Mucosa of stomach (tissue), 1 donor: ENCODE data around the gene PLA2G15.

Experiments
- H3K27me3 ChIP-seq: one replicate; pipeline ENCODE4 v1.7.0; 2013; ENCODE audit warnings: mild to moderate bottlenecking, low read length; ENCODE audit not compliant: control insufficient read depth, insufficient read depth
- H3K36me3 ChIP-seq: one replicate; pipeline ENCODE4 v1.7.0; 2013; ENCODE audit warnings: low read length; ENCODE audit not compliant: control insufficient read depth, insufficient read depth
- H3K4me1 ChIP-seq: one replicate; pipeline ENCODE4 v1.7.0; 2013; ENCODE audit warnings: mild to moderate bottlenecking, low read length; ENCODE audit not compliant: control insufficient read depth, insufficient read depth
- H3K4me3 ChIP-seq: one replicate; pipeline ENCODE4 v1.7.0; 2013; ENCODE audit warnings: low read length
- H3K9ac ChIP-seq: one replicate; pipeline ENCODE4 v1.7.0; 2013; ENCODE audit warnings: mild to moderate bottlenecking, low read length, moderate library complexity
- H3K9me3 ChIP-seq: one replicate; pipeline ENCODE4 v1.7.0; 2013; ENCODE audit warnings: mild to moderate bottlenecking, low read length, moderate library complexity; ENCODE audit not compliant: control insufficient read depth
- donor health status: Pancreatic carcinoma.

PLA2G15 gene

DNA sequence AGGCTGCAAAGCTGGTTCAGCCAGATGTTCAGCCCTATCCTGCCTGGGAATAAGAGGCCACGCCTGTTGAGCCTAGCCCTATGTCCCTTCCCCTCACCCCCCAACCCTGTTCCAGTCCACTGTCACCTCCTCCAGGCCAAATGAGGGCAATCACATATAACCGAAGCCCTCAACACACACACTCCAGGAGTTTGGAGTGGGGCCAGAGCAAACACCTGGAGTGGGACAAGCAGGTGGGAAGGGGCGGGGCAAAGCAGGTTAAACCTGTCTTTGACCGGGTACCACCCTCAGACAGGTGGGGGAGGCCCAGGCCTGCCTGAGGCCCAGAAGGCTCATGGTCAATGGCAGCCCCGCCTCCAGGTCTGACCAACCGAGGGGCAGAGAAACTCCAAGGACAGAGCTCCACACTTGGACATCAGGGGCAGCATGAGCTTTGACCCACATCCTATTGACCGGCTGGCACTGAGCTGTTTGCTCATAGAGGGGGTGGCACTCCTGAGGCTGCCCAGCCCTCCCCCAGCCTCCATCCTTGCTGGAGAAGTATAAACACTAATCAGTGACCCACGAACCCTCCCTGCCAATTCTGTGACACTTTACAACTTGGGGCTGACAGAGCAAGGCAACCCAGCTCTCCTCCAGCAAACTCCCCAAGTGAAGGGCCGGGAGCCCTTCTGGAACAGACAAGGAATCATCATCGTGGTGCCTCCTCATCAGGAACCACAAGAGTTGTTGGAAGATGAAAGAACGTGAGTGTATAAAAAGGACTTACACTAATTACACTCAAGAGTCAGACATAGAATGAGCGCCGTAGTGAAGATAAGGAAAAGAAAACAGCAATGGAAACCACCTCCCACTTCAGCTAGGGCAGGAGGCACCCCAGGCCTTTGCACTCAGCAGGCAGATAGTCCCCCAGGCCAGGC, 10.7 kb upstream of the PLA2G15 start:
- H3K4me3 ChIP-seq, result peak overlapping the region; percentile 60
- H3K27me3 ChIP-seq, result no peaks in the 10 kb centered on the region
- peak overlapping the region; percentile 87 for H3K9ac ChIP-seq
- H3K9me3 ChIP-seq, result no peaks in the 10 kb centered on the region
- H3K36me3 ChIP-seq, result peaks cover 20% of the 10 kb centered on the region
- H3K4me1 ChIP-seq, result peaks cover 27% of the 10 kb centered on the region

DNA sequence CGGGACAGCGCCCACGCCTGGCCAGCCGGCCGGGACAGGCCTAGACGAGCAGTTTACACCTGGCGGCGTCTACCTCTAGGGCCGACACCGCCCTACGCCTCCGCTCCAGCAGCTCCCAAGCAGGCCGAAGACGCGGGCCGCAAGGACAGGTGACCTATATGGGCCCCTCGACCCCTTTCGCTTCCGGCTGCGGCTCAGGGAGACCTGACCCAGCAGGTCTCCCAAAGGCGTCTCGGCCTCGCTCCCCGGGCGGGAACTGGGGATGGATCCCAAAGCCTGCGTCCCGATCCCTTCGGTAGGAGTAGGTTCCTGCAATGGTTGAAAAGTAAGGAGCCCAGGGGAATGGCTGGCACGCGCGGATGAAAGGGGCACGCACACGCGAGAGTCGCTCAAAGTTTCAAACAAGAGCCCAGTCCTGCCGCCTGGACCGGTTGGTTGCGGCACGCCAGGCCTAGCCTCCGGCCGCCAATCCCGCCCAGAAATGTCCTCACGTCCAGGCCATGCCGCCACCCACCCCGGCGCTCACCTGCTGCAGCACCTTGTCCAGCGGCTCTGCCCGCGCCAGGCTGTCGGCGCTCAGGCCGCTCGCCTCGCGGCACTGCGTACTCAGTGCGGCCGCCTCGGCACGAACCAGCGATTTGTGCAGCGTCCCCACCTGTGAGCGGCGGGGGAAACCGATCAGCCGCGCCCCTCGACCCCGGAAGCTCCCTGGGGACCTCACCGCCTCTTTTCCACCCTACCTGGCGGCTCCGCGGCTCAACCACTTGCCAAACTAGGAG, 9.9 kb upstream of the PLA2G15 start:
- H3K9me3 ChIP-seq, result no peaks in the 10 kb centered on the region
- H3K9ac ChIP-seq, result peak overlapping the region; percentile 87
- peak overlapping the region; percentile 60 for H3K4me3 ChIP-seq
- peaks cover 13% of the 10 kb centered on the region for H3K36me3 ChIP-seq
- peaks cover 33% of the 10 kb centered on the region for H3K4me1 ChIP-seq
- H3K27me3 ChIP-seq, result no peaks in the 10 kb centered on the region

DNA sequence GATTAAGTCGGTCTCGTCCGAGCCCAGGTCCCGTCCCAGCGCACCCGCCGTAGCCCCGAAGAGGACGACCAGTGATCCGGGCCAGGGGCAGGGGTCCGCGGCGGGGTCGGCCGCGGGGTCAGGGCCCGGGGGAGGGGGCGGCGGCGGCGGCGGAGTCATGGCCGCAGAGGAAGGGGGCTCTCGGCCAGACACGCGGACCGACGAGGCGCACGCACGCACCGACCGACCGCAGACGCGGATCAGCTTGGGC, 9.4 kb upstream of the PLA2G15 start, which contains the start of gene ESRP2:
TSS of gene ESRP2 (minus strand) at position 241 of the 250 bp plus-strand sequence. CDS start at position 159, 82 bp downstream.
- no peaks in the 10 kb centered on the region for H3K9me3 ChIP-seq
- H3K27me3 ChIP-seq, result no peaks in the 10 kb centered on the region
- H3K4me3 ChIP-seq, result peak within 1 kb of the TSS; percentile 85
- H3K4me1 ChIP-seq, result peaks cover 33% of the 10 kb centered on the region
- H3K36me3 ChIP-seq, result peaks cover 10% of the 10 kb centered on the region
- H3K9ac ChIP-seq, result peak within 1 kb of the TSS; percentile 87

DNA sequence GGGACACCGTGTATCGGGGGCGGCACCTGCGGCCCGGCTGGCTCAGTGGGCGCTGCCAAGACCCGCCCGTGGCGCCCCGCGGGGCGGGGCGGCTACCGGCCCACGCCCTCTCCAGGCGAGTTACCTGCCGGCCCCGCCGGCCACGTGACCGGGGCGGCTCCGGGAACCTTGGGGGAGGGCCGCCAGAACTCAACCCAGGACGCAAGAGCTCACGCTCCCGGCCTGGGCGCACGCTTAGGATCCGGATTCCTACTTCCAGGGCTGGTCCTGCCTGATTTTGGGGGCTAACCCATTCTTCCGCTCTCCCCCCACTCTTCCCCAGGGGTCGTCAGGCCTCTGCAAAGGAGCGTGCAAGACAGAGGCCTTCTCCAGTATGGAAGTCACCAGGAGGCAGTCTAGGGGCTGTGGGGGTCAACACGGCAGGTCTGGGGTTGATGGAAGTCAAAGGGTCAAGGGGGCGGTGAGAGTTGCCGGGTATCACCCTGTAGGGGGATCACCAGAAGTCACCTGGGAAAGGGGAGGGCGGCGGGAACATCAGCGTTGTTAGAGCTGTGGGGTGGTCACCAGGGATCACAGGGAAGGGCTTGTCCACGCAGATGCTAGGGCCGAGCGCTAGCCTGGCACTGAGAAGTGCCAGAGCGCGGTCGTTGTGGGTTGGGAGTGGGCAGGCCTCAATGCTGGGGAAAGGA, 8.9 kb upstream of the PLA2G15 start:
- H3K4me1 ChIP-seq, result peaks cover 33% of the 10 kb centered on the region
- H3K9ac ChIP-seq, result peak overlapping the region; percentile 87
- peaks cover 10% of the 10 kb centered on the region for H3K36me3 ChIP-seq
- no peaks in the 10 kb centered on the region for H3K9me3 ChIP-seq
- no peaks in the 10 kb centered on the region for H3K27me3 ChIP-seq
- peak overlapping the region; percentile 85 for H3K4me3 ChIP-seq

DNA sequence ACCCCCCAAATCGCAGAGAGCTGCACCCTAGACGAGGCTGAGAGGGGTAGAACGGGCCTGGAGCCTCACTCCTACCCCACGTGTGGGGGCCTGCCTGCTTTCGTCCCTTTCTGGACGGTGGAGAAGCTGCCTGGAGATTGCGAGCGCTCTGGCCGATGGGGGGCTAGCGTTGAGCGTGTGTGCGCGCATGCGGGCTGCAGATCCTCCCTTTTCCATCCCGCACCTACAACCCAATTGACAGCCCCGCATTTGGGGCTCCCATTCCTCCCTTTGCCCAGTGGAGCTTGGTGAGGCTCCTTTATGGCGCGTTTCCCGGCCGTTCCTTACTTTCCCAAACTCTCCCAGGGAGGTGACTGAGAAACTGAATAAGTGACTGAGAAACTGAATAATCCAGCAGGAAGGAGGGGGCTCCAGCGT, 8.3 kb upstream of the PLA2G15 start:
- H3K36me3 ChIP-seq, result peaks cover 9% of the 10 kb centered on the region
- no peaks in the 10 kb centered on the region for H3K27me3 ChIP-seq
- no peaks in the 10 kb centered on the region for H3K9me3 ChIP-seq
- peak overlapping the region; percentile 87 for H3K9ac ChIP-seq
- peaks cover 33% of the 10 kb centered on the region for H3K4me1 ChIP-seq
- peak overlapping the region; percentile 85 for H3K4me3 ChIP-seq

- peak overlapping the region; percentile 87 for H3K9ac ChIP-seq
- peak overlapping the region; percentile 85 for H3K4me3 ChIP-seq
- H3K9me3 ChIP-seq, result no peaks in the 10 kb centered on the region
- no peaks in the 10 kb centered on the region for H3K27me3 ChIP-seq
- peaks cover 5% of the 10 kb centered on the region for H3K36me3 ChIP-seq
- H3K4me1 ChIP-seq, result peaks cover 33% of the 10 kb centered on the region
Measured at GRCh38 chr16:68237243-68238028, 7.7 kb upstream of the PLA2G15 start.

DNA sequence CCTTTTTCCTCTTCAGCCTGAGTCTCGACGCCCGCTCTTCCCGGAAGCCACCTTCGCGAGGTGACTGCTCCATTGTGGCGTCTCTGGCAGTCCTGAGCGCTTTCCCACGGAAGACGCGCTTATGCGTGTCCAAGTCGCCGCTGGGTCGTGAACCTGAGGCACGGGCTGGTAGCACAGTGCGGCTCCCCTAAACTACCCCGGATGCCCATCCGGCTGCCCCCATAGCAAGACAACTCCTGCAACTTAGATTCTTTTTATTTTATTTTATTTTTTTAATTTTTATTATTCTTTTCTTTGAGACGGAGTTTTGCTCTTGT, 7.2 kb upstream of the PLA2G15 start:
- Histone ChIP-seq H3K4me3 (peak overlapping the region; percentile 67), H3K9ac (peak overlapping the region; percentile 87), H3K9me3 (no peaks in the 10 kb centered on the region), H3K36me3 (peaks cover 4% of the 10 kb centered on the region), H3K27me3 (no peaks in the 10 kb centered on the region), H3K4me1 (peaks cover 32% of the 10 kb centered on the region)

DNA sequence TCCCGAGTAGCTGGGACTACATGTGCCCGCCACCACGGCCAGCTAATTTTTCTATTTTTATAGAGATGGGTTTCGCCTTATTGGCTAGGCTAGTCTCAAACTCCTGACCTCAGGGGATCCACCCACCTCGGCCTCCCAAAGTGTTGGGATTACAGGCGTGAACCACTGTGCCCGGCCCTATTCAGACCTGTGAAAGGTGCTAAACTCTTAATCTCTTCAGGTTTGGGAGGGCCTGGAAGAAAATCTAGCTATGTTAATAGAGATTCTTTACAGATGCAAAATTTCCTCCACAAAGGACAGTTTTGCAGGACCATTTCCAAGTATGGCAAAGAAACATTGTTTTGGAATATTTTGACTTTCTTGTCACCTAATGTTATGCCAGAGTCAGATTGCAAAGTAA, 3.1 kb upstream of the PLA2G15 start:
- Histone ChIP-seq H3K36me3 (no peaks in the 10 kb centered on the region), H3K4me3 (no peak overlapping the region), H3K27me3 (no peaks in the 10 kb centered on the region), H3K9me3 (no peaks in the 10 kb centered on the region), H3K9ac (no peak overlapping the region), H3K4me1 (peaks cover 29% of the 10 kb centered on the region)

GRCh38 chr16:68242926-68243858, 2.0 kb upstream of the PLA2G15 start:
- H3K27me3 ChIP-seq, result no peaks in the 10 kb centered on the region
- no peak overlapping the region for H3K4me3 ChIP-seq
- H3K4me1 ChIP-seq, result peaks cover 28% of the 10 kb centered on the region
- H3K9me3 ChIP-seq, result no peaks in the 10 kb centered on the region
- H3K9ac ChIP-seq, result no peak overlapping the region
- H3K36me3 ChIP-seq, result no peaks in the 10 kb centered on the region

DNA sequence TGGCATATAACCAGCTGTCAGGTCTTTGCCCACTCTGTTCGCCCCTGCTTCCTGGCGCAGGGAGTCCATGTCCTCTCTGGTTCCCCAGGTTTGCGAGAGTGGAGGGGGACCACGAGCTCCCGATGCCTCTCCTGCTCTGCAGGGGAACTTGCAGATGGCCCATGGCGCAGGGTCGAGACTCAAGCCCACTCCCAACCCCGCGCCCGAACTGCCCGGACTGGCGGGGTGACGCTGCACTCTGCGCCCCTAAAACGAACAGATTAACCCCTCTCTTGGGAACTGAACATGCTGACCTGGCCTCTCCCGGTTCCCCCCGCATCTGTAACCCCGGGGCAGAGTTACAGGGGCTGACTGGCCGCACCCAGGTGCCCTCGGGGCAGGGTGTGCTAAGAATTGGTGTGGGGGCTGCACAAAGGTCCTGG, 681 bp upstream of the PLA2G15 start:
- Histone ChIP-seq H3K9me3 (no peaks in the 10 kb centered on the region), H3K9ac (peak overlapping the region; percentile 92), H3K4me3 (peak overlapping the region; percentile 98), H3K27me3 (no peaks in the 10 kb centered on the region), H3K36me3 (no peaks in the 10 kb centered on the region), H3K4me1 (peaks cover 28% of the 10 kb centered on the region)

DNA sequence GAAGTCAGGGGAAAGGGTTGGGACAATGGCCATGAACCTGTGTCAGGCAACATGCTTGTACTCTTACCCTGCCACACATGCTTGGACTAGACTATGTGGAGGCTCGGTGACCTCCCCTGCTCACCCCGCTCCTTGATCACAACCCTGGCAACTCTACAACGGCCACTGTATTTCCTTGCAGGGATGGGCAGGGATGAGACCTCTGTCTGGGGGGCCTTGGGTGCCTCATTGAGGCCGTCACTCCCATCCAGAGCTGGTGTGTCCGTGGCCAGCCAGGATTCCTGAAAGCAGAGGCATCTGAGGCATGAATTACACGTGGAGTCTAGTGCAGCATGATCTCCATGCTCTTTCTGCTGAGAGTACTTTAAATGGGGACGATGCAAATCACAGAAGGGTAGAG, 948 bp downstream of the PLA2G15 start:
- Histone ChIP-seq H3K9ac (no peak overlapping the region), H3K36me3 (no peaks in the 10 kb centered on the region), H3K4me1 (peaks cover 22% of the 10 kb centered on the region), H3K27me3 (no peaks in the 10 kb centered on the region), H3K9me3 (no peaks in the 10 kb centered on the region), H3K4me3 (no peak overlapping the region)
